ENCODE measurements around the gene PARVA. TPM values are rescaled to one million over a fixed set of nuclear protein-coding genes. Genes with fewer than 3 reads are reported as not detected.

The PARVA gene
- total RNA-seq, 1 experiment from 2014 or later, result 29.1 TPM

DNA sequence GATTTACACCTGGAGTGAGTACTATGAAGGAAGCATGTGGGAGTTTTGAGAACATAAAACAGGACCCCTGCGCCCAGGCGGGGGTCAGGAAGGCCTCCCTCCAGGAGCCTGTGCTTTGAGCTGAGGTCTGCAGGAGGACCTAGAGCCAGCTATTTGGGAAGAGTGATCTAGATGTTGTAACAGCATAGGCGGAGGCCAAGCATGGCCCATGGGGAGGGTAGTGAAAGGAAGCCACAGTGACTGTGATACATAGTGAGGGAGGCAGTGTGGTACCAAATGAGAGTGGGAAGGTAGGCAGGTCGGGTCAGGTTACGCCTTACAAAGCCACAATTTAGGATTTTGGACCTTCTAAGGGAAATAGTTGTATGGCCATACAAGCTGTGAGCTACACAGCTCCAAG lies 147.5 kb downstream of the PARVA start:
- intact Hi-C loops (cut with micrococcal nuclease; ENCODE audit: unreplicated experiment) (no loop called here), in situ Hi-C loops (cut with HindIII; ENCODE audit: low pct_unique_long_range_greater_than_20kb, low sequenced_read_pairs) (no loop called here)
- Histone ChIP-seq H3K27me3 (ENCODE audit: control insufficient read depth, insufficient read depth, low read length) (no peaks in the 10 kb centered on the region), H3K27ac (ENCODE audit: low read length) (no peak overlapping the region), H3K36me3 (ENCODE audit: control insufficient read depth, insufficient read depth, low read length) (no peaks in the 10 kb centered on the region), H3K4me1 (ENCODE audit: control insufficient read depth, insufficient read depth, low read length) (no peaks in the 10 kb centered on the region), H3K4me3 (ENCODE audit: low read depth in 2 of 2, low read length in 2 of 2) (no peak overlapping the region), H3K9me3 (ENCODE audit: control insufficient read depth, insufficient read depth, low read depth, low read length) (no peaks in the 10 kb centered on the region)
- DNase-seq (ENCODE audit: low read depth, low spot score) (no peak), ATAC-seq (no peak)
- no peak for TF ChIP-seq SIN3A (IDR thresholded peaks at IDR 0.05; ENCODE audit: borderline replicate concordance, insufficient read depth, low read depth, low read length)
- TF ChIP-seq TCF7L2 (IDR thresholded peaks at IDR 0.05; ENCODE audit: low read depth, low read length), result no peak
- TF ChIP-seq REST (IDR thresholded peaks at IDR 0.05; ENCODE audit: insufficient read depth in 1 of 2, low read depth in 2 of 2, low read length in 1 of 2), result no peak
- no peak for TF ChIP-seq POLR2AphosphoS5 (IDR thresholded peaks at IDR 0.05; ENCODE audit: low read depth, low read length)
- TF ChIP-seq CTCF (IDR thresholded peaks at IDR 0.05), result no peak
- POLR2A ChIA-PET, result no interaction called here
- no TSS peak for BruUV-seq (replicated peaks)
- CTCF ChIA-PET, result no interaction called here

DNA sequence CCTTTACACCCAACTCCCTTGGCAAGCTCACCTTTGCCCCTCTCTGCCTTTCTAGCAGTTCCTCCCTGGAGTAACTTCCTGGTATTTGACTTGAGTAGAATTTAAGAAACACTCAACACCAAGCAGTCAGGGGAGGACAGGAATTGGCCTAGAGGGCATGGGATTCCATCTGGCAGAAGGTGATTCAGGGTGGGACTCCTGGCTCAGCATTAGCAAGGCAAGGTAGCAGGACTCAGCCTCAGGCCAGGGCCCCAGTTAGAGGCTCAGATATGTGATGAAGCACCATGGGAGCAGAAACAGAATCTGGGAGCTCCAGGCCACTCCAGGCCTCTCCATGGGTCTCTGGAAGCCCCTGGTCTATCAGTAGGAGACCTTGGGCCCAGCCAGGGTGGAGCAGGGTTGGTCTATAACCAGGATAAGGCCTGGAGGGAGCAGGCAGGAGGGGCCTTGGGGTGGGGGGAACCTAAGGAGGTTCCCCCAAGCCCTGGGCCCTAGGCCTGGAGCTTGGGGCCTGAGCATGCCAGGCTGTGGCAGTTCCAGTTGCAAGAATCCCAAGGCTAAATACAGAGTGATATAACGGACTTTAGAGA lies 148.2 kb downstream of the PARVA start:
- Histone ChIP-seq H3K9me3 (ENCODE audit: control insufficient read depth, insufficient read depth, low read depth, low read length) (no peaks in the 10 kb centered on the region), H3K4me3 (ENCODE audit: low read depth in 2 of 2, low read length in 2 of 2) (no peak overlapping the region), H3K4me1 (ENCODE audit: control insufficient read depth, insufficient read depth, low read length) (no peaks in the 10 kb centered on the region), H3K27me3 (ENCODE audit: control insufficient read depth, insufficient read depth, low read length) (no peaks in the 10 kb centered on the region), H3K27ac (ENCODE audit: low read length) (no peak overlapping the region), H3K36me3 (ENCODE audit: control insufficient read depth, insufficient read depth, low read length) (no peaks in the 10 kb centered on the region)
- intact Hi-C loops (cut with micrococcal nuclease; ENCODE audit: unreplicated experiment) (no loop called here), in situ Hi-C loops (cut with HindIII; ENCODE audit: low pct_unique_long_range_greater_than_20kb, low sequenced_read_pairs) (no loop called here)
- ChIA-PET CTCF (no interaction called here), POLR2A (no interaction called here)
- DNase-seq (ENCODE audit: low read depth, low spot score), result no peak
- no TSS peak for BruUV-seq (replicated peaks)
- TF ChIP-seq REST (IDR thresholded peaks at IDR 0.05; ENCODE audit: insufficient read depth in 1 of 2, low read depth in 2 of 2, low read length in 1 of 2), result no peak
- no peak for TF ChIP-seq SIN3A (IDR thresholded peaks at IDR 0.05; ENCODE audit: borderline replicate concordance, insufficient read depth, low read depth, low read length)
- TF ChIP-seq TCF7L2 (IDR thresholded peaks at IDR 0.05; ENCODE audit: low read depth, low read length), result no peak
- no peak for TF ChIP-seq CTCF (IDR thresholded peaks at IDR 0.05)
- no peak for TF ChIP-seq POLR2AphosphoS5 (IDR thresholded peaks at IDR 0.05; ENCODE audit: low read depth, low read length)
- no peak for ATAC-seq

Data from Panc1 (cell line).